GM10248 (cell line): Measurements from ENCODE around the gene NFATC2.

ENCODE experiments used
- CTCF ChIA-PET: fragments of 300-600 bp; sonication (Branson Sonifier 250); formaldehyde crosslinking; extraction: SDS; loops from one replicate; lab custom pipeline; 2021; ENCODE audit warnings: antibody characterized with exemption; lab: Yijun Ruan, JAX
- POLR2A ChIA-PET: fragments of 350-650 bp; sonication (Branson Sonifier 250); formaldehyde crosslinking; extraction: SDS; loops from one replicate; lab custom pipeline; 2020; ENCODE audit warnings: antibody characterized with exemption; lab: Yijun Ruan, JAX
- DNase-seq: peaks from one replicate; pipeline ENCODE4 v3.0.0; 2012; ENCODE audit errors: extremely low spot score
- TF ChIP-seq, protein P1 (sequence below): IDR thresholded peaks from 2 replicates; pipeline ENCODE4 v1.5.1; 2012; ENCODE audit warnings: mild to moderate bottlenecking, low read depth; ENCODE audit errors: extremely low read depth, missing control alignments, control extremely low read depth

The NFATC2 gene

DNA sequence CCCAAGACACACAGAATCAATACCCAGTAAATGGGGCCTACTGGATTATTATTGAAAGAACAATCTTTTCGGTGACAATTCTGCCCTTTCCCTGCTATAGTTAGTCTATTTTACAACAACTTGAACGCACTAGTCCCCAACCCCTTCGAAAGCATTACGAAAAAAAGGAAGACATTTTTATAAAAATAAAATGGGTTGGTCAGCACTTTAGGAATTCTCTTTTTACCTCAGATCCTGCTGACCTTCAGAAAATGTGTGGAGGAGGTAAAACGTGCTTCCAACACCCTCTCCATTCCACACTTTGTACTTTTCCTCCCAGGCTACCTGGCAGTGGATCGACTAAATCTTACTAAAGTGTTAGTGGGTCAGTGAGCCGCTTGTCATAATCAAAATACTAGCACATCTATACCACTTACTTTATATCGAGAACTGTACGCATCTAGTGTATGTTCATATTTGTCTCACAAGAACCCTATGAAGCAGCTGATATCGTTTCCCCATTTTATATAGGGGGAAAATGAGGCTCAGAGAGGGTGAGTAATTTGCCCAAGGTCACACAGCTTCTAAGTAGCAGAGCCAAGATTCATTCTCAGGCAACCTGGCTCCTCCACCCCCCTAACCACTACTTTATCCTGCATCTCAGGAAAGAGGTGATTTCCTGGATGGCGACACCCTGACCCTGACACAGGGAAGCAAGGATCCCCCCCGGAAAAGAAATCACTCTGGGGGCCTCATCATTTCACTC lies 10.6 kb downstream of the NFATC2 start:
- TF ChIP-seq, protein P1, sequence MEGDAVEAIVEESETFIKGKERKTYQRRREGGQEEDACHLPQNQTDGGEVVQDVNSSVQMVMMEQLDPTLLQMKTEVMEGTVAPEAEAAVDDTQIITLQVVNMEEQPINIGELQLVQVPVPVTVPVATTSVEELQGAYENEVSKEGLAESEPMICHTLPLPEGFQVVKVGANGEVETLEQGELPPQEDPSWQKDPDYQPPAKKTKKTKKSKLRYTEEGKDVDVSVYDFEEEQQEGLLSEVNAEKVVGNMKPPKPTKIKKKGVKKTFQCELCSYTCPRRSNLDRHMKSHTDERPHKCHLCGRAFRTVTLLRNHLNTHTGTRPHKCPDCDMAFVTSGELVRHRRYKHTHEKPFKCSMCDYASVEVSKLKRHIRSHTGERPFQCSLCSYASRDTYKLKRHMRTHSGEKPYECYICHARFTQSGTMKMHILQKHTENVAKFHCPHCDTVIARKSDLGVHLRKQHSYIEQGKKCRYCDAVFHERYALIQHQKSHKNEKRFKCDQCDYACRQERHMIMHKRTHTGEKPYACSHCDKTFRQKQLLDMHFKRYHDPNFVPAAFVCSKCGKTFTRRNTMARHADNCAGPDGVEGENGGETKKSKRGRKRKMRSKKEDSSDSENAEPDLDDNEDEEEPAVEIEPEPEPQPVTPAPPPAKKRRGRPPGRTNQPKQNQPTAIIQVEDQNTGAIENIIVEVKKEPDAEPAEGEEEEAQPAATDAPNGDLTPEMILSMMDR, result no peak
- ChIA-PET CTCF (interaction anchor here (0.9 kb wide), 1 partner anchor 63 kb away, joined by 3 read pairs; no protein-coding TSS in a partner anchor), POLR2A (no interaction called here)
- DNase-seq, result no peak

DNA sequence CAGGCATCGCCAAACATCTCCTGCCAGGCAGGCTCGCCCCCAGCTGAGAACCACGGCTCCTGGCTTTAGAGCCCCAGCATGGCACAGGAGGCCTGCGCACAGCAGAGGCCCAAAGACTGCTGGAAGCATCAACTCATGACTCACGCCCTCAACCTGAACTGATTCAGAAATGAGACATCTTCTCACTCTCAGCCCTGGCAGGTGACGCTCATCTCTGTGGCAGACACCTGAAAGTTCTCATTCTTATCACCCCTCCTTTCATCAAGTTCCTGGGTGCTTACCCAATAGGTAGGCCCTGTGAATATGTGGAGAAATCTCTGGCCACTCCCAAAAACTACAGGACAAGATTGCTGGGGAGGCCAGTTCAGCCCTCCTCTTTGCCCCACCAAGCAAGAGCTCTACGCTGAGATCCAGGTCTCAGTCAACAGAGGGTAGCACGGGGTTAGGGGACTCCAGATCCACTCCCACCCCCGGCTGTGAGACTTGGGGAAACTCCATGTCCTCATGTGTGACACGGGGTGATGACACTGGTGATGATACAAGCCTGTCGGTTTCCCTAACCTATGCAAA lies 11.3 kb downstream of the NFATC2 start:
- TF ChIP-seq, protein P1, result no peak
- CTCF ChIA-PET, result interaction anchor here (1.0 kb wide), 1 partner anchor 10 kb away, joined by 3 read pairs; no protein-coding TSS in a partner anchor
- DNase-seq, result peak; percentile 71
- POLR2A ChIA-PET, result no interaction called here

GRCh38 chr20:51529758-51530157 lies 12.8 kb downstream of the NFATC2 start:
- POLR2A ChIA-PET, result interaction anchor here (1.2 kb wide), 1 partner anchor 12 kb away, joined by 4 read pairs; no protein-coding TSS in a partner anchor
- TF ChIP-seq, protein P1, result no peak
- DNase-seq, result no peak
- CTCF ChIA-PET, result no interaction called here

- ChIA-PET CTCF (no interaction called here), POLR2A (interaction anchor here (1.2 kb wide), 1 partner anchor 12 kb away, joined by 4 read pairs; no protein-coding TSS in a partner anchor)
- TF ChIP-seq, protein P1, result no peak
- DNase-seq, result no peak
Observed at GRCh38 chr20:51529081-51529681, 13.3 kb downstream of the NFATC2 start.

GRCh38 chr20:51528263-51529027 lies 14.1 kb downstream of the NFATC2 start:
- no peak for DNase-seq
- TF ChIP-seq, protein P1, result no peak
- ChIA-PET CTCF (no interaction called here), POLR2A (interaction anchor here (1.2 kb wide), 1 partner anchor 13 kb away, joined by 4 read pairs; no protein-coding TSS in a partner anchor)

DNA sequence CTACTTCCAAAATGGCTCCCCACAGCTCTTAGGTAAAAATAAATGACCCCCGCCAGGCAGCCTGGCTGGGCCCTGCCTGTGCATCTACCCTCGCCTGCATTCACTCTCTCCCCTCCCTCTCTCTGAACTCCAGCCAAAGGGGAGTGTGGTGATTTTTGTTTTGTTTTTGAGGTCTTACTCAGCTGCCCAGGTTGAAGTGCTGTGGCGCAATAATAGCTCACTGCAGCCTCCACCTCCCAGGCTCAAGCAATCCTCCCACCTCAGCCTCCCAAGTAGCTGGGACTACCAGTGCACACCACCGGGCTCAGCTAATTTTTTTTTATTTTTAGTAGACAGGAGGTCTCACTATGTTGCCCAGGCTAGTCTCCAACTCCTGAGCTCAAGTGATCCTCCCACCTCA lies 15.8 kb downstream of the NFATC2 start:
- ChIA-PET CTCF (interaction anchor here (0.9 to 1.5 kb wide), 4 partner anchors 11 to 68 kb away, joined by 3 to 5 read pairs (median 4); no protein-coding TSS in a partner anchor), POLR2A (no interaction called here)
- TF ChIP-seq, protein P1, result no peak
- DNase-seq, result no peak
